ENCODE data around the gene ITPR1. TPM values are rescaled to one million over a fixed set of nuclear protein-coding genes. Genes with fewer than 3 reads are reported as not detected.

Gene ITPR1
- total and polyA plus RNA-seq, 2 experiments from 2014 or later, result 6.8 to 21.0 TPM

DNA sequence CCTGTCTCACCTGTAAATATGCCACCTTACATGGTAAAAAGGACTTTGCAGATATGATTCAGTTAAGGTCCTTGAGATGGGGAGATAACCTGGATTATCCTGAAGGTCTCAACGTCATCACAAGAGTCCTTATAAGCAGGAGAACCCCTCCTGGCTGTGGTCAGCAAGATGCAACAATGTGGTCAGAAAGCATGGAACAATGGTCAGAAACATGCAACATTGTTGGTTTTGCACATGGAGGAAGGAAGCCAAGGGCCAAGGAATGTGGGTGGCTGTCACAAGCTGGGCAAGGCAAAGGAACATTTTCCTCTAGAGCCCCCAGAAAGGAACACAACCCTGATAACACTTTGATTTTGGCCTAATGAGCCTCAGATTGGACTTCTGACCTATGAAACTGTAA lies 16.7 kb upstream of the ITPR1 start (continued):
- TF ChIP-seq, protein P1, sequence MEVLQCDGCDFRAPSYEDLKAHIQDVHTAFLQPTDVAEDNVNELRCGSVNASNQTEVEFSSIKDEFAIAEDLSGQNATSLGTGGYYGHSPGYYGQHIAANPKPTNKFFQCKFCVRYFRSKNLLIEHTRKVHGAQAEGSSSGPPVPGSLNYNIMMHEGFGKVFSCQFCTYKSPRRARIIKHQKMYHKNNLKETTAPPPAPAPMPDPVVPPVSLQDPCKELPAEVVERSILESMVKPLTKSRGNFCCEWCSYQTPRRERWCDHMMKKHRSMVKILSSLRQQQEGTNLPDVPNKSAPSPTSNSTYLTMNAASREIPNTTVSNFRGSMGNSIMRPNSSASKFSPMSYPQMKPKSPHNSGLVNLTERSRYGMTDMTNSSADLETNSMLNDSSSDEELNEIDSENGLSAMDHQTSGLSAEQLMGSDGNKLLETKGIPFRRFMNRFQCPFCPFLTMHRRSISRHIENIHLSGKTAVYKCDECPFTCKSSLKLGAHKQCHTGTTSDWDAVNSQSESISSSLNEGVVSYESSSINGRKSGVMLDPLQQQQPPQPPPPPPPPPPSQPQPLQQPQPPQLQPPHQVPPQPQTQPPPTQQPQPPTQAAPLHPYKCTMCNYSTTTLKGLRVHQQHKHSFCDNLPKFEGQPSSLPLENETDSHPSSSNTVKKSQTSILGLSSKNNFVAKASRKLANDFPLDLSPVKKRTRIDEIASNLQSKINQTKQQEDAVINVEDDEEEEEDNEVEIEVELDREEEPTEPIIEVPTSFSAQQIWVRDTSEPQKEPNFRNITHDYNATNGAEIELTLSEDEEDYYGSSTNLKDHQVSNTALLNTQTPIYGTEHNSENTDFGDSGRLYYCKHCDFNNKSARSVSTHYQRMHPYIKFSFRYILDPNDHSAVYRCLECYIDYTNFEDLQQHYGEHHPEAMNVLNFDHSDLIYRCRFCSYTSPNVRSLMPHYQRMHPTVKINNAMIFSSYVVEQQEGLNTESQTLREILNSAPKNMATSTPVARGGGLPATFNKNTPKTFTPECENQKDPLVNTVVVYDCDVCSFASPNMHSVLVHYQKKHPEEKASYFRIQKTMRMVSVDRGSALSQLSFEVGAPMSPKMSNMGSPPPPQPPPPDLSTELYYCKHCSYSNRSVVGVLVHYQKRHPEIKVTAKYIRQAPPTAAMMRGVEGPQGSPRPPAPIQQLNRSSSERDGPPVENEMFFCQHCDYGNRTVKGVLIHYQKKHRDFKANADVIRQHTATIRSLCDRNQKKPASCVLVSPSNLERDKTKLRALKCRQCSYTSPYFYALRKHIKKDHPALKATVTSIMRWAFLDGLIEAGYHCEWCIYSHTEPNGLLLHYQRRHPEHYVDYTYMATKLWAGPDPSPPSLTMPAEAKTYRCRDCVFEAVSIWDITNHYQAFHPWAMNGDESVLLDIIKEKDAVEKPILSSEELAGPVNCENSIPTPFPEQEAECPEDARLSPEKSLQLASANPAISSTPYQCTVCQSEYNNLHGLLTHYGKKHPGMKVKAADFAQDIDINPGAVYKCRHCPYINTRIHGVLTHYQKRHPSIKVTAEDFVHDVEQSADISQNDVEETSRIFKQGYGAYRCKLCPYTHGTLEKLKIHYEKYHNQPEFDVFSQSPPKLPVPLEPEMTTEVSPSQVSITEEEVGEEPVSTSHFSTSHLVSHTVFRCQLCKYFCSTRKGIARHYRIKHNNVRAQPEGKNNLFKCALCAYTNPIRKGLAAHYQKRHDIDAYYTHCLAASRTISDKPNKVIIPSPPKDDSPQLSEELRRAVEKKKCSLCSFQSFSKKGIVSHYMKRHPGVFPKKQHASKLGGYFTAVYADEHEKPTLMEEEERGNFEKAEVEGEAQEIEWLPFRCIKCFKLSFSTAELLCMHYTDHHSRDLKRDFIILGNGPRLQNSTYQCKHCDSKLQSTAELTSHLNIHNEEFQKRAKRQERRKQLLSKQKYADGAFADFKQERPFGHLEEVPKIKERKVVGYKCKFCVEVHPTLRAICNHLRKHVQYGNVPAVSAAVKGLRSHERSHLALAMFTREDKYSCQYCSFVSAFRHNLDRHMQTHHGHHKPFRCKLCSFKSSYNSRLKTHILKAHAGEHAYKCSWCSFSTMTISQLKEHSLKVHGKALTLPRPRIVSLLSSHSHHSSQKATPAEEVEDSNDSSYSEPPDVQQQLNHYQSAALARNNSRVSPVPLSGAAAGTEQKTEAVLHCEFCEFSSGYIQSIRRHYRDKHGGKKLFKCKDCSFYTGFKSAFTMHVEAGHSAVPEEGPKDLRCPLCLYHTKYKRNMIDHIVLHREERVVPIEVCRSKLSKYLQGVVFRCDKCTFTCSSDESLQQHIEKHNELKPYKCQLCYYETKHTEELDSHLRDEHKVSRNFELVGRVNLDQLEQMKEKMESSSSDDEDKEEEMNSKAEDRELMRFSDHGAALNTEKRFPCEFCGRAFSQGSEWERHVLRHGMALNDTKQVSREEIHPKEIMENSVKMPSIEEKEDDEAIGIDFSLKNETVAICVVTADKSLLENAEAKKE (CRISPR knock-in tag; IDR thresholded peaks at IDR 0.05), result no peak
- TF ChIP-seq EZH2 (IDR thresholded peaks at IDR 0.05; ENCODE audit: low read depth, unreplicated experiment), result no peak
- TF ChIP-seq EZH2phosphoT487 (IDR thresholded peaks at IDR 0.05; ENCODE audit: unreplicated experiment), result no peak
- TF ChIP-seq POLR2AphosphoS5 (IDR thresholded peaks at IDR 0.05; ENCODE audit: low read depth), result no peak

GRCh38 chr3:4478261-4478660 lies 14.9 kb upstream of the ITPR1 start:
- 0 out of 2 replicates have a peak, but pooled peaks cover 3% of the 10 kb centered on the region for H3K4me1 ChIP-seq (ENCODE audit: insufficient read depth)
- no peaks in the 10 kb centered on the region for H3K36me3 Mint-ChIP-seq (ENCODE audit: low read depth)
- ATAC-seq (no peak), DNase-seq (ENCODE audit: low spot score) (no peak)
- H3K27me3 ChIP-seq (ENCODE audit: insufficient read depth), result no peaks in the 10 kb centered on the region
- H3K27ac ChIP-seq (ENCODE audit: low read depth), result no peak overlapping the region
- no peak overlapping the region for H2AFZ ChIP-seq
- no peaks in the 10 kb centered on the region for H3K36me3 ChIP-seq (ENCODE audit: insufficient read depth)
- no peak overlapping the region for H3K4me3 ChIP-seq
- peaks cover 2% of the 10 kb centered on the region for H3K27me3 Mint-ChIP-seq (ENCODE audit: insufficient read depth, low read depth, poor library complexity)
- no peaks in the 10 kb centered on the region for H3K9me3 Mint-ChIP-seq
- H3K9me2 ChIP-seq (ENCODE audit: insufficient read depth), result no peaks in the 10 kb centered on the region
- H3K4me1 Mint-ChIP-seq, result peaks cover 4% of the 10 kb centered on the region; the same call in 2 of the 3 replicates
- H3K4me3 Mint-ChIP-seq, result no peak overlapping the region
- H3F3A ChIP-seq (replicated peaks; ENCODE audit: low read depth), result no peaks in the 10 kb centered on the region
- H3K79me2 ChIP-seq (replicated peaks; ENCODE audit: insufficient read depth), result no peaks in the 10 kb centered on the region
- H3K27ac Mint-ChIP-seq, result no peak overlapping the region
- no peak overlapping the region for H3K4me2 ChIP-seq
- TF ChIP-seq POLR2AphosphoS5 (IDR thresholded peaks at IDR 0.05; ENCODE audit: low read depth), result no peak
- no peak for TF ChIP-seq NANOG (IDR thresholded peaks at IDR 0.05; ENCODE audit: borderline replicate concordance)
- no peak for TF ChIP-seq REST (IDR thresholded peaks at IDR 0.05; ENCODE audit: unreplicated experiment)
- no peaks in the 10 kb centered on the region for H4K20me1 ChIP-seq (replicated peaks; ENCODE audit: insufficient read depth)

All from GM23338 (cell line).